HG03280 (cell line): Measurements from ENCODE around the gene FLNB.

Experiments used
- ATAC-seq: cut with Tn5 transposase; IDR thresholded peaks from one replicate; pipeline ENCODE4 v1.9.1; 2021; ENCODE audit warnings: mild to moderate bottlenecking, moderate library complexity; ENCODE audit not compliant: unreplicated experiment

The FLNB gene, protein sequence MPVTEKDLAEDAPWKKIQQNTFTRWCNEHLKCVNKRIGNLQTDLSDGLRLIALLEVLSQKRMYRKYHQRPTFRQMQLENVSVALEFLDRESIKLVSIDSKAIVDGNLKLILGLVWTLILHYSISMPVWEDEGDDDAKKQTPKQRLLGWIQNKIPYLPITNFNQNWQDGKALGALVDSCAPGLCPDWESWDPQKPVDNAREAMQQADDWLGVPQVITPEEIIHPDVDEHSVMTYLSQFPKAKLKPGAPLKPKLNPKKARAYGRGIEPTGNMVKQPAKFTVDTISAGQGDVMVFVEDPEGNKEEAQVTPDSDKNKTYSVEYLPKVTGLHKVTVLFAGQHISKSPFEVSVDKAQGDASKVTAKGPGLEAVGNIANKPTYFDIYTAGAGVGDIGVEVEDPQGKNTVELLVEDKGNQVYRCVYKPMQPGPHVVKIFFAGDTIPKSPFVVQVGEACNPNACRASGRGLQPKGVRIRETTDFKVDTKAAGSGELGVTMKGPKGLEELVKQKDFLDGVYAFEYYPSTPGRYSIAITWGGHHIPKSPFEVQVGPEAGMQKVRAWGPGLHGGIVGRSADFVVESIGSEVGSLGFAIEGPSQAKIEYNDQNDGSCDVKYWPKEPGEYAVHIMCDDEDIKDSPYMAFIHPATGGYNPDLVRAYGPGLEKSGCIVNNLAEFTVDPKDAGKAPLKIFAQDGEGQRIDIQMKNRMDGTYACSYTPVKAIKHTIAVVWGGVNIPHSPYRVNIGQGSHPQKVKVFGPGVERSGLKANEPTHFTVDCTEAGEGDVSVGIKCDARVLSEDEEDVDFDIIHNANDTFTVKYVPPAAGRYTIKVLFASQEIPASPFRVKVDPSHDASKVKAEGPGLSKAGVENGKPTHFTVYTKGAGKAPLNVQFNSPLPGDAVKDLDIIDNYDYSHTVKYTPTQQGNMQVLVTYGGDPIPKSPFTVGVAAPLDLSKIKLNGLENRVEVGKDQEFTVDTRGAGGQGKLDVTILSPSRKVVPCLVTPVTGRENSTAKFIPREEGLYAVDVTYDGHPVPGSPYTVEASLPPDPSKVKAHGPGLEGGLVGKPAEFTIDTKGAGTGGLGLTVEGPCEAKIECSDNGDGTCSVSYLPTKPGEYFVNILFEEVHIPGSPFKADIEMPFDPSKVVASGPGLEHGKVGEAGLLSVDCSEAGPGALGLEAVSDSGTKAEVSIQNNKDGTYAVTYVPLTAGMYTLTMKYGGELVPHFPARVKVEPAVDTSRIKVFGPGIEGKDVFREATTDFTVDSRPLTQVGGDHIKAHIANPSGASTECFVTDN (N-terminal part only)

GRCh38 chr3:58008141-58009025, at the start of gene FLNB:
TSS of gene FLNB (plus strand) at chr3:58008422. CDS start at chr3:58008565, 143 bp downstream.
- peak; percentile 75 for ATAC-seq

- ATAC-seq, result no peak
Measured at GRCh38 chr3:57958642-57959422, 49.4 kb upstream of the FLNB start.

- ATAC-seq, result no peak
Measured at GRCh38 chr3:57959423-57960173, 48.6 kb upstream of the FLNB start.

DNA sequence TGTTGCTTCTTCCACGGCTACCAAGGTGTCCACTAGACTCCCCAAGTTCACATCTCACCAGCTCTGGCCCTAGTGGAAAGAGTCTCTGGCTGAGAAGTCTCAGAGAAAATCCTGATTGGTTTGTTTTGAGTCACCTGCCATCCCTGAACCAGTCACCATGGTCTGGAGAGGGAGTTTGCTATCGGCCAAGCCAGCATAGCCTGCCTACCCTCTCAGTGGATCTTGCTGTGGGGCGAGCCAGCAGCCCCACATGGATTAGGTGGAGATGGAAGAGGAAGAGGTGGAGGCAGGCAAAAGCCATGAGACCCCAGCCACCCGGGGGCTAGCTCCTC, 48.1 kb upstream of the FLNB start:
- no peak for ATAC-seq

DNA sequence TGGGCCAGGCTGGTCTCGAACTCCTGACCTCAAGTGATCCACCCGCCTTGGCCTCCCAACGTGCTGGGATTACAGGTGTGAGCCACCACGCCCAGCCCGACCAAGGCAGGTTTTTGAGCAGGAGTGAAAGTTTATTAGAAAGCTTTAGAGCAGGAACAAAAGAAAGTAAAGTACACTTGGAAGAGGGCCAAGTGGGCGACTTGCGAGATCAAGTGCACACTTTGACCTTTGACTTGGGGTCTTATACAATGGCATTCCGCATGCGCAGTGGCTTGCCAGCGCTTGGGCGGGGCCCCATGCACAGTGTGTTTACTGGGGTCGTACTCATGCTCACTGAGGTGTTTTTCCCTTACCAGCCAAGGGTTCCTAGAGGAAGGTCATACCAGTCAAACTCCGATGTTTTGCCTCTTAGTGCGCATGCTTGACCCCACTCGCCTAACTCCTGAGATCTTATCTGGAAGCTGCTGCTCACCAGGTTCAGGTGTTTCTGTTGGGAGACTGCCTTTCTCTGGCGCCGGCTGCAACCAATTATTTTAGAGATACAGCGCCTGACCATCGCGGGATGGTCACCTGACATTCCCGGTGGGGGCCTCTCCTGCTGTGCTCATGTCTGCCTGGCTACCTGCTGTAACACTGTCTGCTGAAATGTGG, 46.9 kb upstream of the FLNB start:
- ATAC-seq, result no peak

DNA sequence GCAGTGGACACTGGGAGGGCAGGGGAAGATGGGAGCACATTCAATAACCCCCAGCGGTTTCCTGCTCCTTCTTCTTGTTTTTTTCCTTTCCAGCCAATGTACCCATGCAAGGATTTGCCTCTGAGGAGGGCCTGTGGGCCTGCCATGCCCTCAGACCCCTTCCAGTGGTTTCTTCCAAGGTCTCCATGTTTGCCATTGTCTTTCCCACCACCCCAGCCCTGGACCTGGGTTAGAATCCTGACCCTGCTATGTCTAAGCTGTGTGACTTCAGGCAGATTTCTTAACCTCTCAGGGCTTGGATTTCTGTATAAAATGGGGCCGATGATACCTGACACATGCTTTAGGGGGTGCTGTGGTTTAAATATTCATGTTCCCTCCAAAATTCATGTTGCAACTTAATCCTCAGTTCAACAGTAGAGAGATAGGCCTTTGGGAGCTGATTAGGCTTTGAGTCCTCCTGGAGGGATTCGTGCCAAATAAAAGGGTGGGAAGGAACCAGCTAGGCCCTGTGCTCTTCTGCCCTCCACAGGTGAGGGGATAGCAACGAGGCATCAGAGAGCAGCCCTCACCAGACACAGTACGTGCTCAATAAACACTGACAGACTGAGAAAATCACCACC, 46.3 kb upstream of the FLNB start:
- no peak for ATAC-seq

- ATAC-seq, result no peak
Measured at GRCh38 chr3:57962448-57962834, 45.8 kb upstream of the FLNB start.

DNA sequence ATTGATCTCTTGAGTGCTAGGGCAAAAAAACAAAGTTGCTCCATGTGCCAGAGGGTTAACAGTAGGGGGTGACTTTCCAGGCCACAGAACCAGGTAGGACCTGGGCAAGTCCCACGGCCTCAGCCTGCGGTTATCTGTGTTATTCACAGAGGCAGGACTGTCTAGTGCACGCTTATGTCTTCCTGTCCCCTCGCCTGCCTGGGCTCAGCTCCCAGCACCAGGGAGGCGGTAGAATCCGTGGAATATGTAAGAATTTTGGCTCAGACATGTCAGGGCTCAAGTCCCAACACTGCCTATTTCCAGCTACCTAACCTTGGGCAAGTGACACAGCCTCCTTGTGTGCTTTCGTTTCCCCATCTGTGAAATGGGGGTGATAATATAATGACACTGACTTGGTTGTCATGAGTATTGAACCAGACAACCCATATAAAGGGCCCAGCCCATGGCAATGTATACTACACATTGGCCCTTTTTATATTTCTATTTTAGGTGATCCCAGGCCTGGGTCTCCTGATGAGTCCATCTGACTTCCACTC, 44.3 kb upstream of the FLNB start:
- no peak for ATAC-seq

GRCh38 chr3:57966829-57967228, 41.4 kb upstream of the FLNB start:
- no peak for ATAC-seq

- ATAC-seq, result no peak
Measured at GRCh38 chr3:57967590-57967989, 40.6 kb upstream of the FLNB start.

DNA sequence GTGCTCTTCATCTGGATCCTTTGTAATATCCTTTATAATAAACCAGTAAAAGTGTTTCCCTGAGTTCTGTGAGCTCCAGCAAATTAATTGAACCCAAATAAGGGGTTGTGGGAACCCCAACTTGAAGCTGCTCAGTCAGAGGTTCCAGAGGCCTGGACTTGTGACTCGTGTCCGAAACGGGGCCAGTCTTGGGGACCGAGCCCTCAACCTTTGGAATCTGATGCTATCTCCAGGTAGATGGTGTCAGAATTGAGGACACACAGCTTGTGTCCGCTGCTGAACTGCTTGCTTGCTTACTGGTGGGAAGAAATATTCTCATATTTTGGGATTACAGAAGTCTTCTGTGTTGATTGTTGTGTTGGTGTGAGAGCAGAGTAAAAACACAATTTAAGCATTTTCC, 39.7 kb upstream of the FLNB start:
- ATAC-seq, result no peak

- no peak for ATAC-seq
Measured at GRCh38 chr3:57971975-57972374, 36.2 kb upstream of the FLNB start.

- ATAC-seq, result no peak
Measured at GRCh38 chr3:57972531-57973111, 35.6 kb upstream of the FLNB start.

GRCh38 chr3:57973715-57974477, 34.3 kb upstream of the FLNB start:
- no peak for ATAC-seq

- ATAC-seq, result no peak
Measured at GRCh38 chr3:57974796-57975388, 33.3 kb upstream of the FLNB start.

- no peak for ATAC-seq
Measured at GRCh38 chr3:57977818-57978235, 30.4 kb upstream of the FLNB start.
